A549 (cell line): ENCODE measurements around the gene SHQ1.

ENCODE experiments used
- EP300 ChIP-seq, 2 experiments: fragments of >200 bp; sonication (Bioruptor Twin); formaldehyde crosslinking; IDR thresholded peaks; 2 replicates in 1 of 2; 3 replicates in 1 of 2; pipeline ENCODE4 v1.6.1; 2016 to 2017
- JUNB ChIP-seq: fragments of >200 bp; sonication (Bioruptor Twin); formaldehyde crosslinking; IDR thresholded peaks from 2 replicates; pipeline ENCODE4 v1.6.1; 2016
- KDM1A ChIP-seq: fragments of 200-600 bp; sonication (generic); IDR thresholded peaks from 2 replicates; pipeline ENCODE4 v1.6.1; 2016; ENCODE audit warnings: low read depth, mild to moderate bottlenecking
- NR3C1 ChIP-seq: fragments of >200 bp; sonication (Bioruptor Twin); formaldehyde crosslinking; IDR thresholded peaks from 3 replicates; pipeline ENCODE4 v1.6.1; 2017
- RNF2 ChIP-seq: fragments of 200-600 bp; sonication (generic); IDR thresholded peaks from 2 replicates; pipeline ENCODE4 v1.6.1; 2016; ENCODE audit warnings: low read depth, mild to moderate bottlenecking, antibody characterized with exemption, moderate library complexity, borderline replicate concordance
- TF ChIP-seq, protein P1 (sequence below): fragments of >200 bp; sonication (Bioruptor Twin); formaldehyde crosslinking; IDR thresholded peaks from 3 replicates; pipeline ENCODE4 v1.5.1; 2016
- TF ChIP-seq, protein P2 (sequence below): IDR thresholded peaks from 2 replicates; pipeline ENCODE4 v1.6.1; 2012

GRCh38 chr3:72892870-72893269, 44.6 kb upstream of the SHQ1 start:
- TF ChIP-seq EP300 (IDR thresholded peaks at IDR 0.05) (no peak), RNF2 (no peak), NR3C1 (no peak), JUNB (no peak), KDM1A (no peak)
- TF ChIP-seq, protein P1, sequence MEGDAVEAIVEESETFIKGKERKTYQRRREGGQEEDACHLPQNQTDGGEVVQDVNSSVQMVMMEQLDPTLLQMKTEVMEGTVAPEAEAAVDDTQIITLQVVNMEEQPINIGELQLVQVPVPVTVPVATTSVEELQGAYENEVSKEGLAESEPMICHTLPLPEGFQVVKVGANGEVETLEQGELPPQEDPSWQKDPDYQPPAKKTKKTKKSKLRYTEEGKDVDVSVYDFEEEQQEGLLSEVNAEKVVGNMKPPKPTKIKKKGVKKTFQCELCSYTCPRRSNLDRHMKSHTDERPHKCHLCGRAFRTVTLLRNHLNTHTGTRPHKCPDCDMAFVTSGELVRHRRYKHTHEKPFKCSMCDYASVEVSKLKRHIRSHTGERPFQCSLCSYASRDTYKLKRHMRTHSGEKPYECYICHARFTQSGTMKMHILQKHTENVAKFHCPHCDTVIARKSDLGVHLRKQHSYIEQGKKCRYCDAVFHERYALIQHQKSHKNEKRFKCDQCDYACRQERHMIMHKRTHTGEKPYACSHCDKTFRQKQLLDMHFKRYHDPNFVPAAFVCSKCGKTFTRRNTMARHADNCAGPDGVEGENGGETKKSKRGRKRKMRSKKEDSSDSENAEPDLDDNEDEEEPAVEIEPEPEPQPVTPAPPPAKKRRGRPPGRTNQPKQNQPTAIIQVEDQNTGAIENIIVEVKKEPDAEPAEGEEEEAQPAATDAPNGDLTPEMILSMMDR, result peak; percentile 24; the same call in 2 of the 3 replicates
- TF ChIP-seq, protein P2, sequence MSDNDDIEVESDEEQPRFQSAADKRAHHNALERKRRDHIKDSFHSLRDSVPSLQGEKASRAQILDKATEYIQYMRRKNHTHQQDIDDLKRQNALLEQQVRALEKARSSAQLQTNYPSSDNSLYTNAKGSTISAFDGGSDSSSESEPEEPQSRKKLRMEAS, result no peak
